Neural crest cell (in vitro differentiated cells): Measurements from ENCODE around the gene OR10H5. TPM values are rescaled to one million over a fixed set of nuclear protein-coding genes. Genes with fewer than 3 reads are reported as not detected.
"Not testable (repeated sequence)": the region's sequence is repeated elsewhere in the genome, so short reads cannot be mapped to it uniquely, and the experiment has no call there.

Source experiments
- DNase-seq: peaks from one replicate; pipeline ENCODE4 v3.0.0; 2021; ENCODE audit warnings: low read depth, mixed read lengths, low spot score
- H3K27ac Mint-ChIP-seq: one replicate; pipeline ENCODE4 v1.8.0; 2021; ENCODE audit warnings: mild to moderate bottlenecking, mixed read lengths; ENCODE audit not compliant: unreplicated experiment
- H3K27me3 Mint-ChIP-seq: 2 replicates; pipeline ENCODE4 v1.8.0; 2021; ENCODE audit warnings: low read depth, mild to moderate bottlenecking, mixed read lengths
- H3K36me3 Mint-ChIP-seq: 2 replicates; pipeline ENCODE4 v1.8.0; 2021; ENCODE audit warnings: low read depth, mild to moderate bottlenecking, mixed read lengths
- H3K4me1 Mint-ChIP-seq: 2 replicates; pipeline ENCODE4 v1.8.0; 2021; ENCODE audit warnings: mixed read lengths
- H3K4me3 Mint-ChIP-seq: one replicate; pipeline ENCODE4 v1.8.0; 2021; ENCODE audit warnings: mild to moderate bottlenecking, mixed read lengths
- H3K9me3 Mint-ChIP-seq: 2 replicates; pipeline ENCODE4 v1.8.0; 2021; ENCODE audit warnings: mixed read lengths
- total RNA-seq: library from RNA; stranded (reverse); gene quantifications from 2 replicates; pipeline ENCODE4 v1.2.1, GENCODE V29; 2021
- TF ChIP-seq, protein P1 (sequence below): fragments of 200-600 bp; sonication (generic); conservative IDR thresholded peaks from 2 replicates; pipeline ENCODE4 v1.5.0; 2021; ENCODE audit warnings: antibody characterized with exemption, mild to moderate bottlenecking

OR10H5 gene
- total RNA-seq, 1 donor from 2014 or later = not detected

DNA sequence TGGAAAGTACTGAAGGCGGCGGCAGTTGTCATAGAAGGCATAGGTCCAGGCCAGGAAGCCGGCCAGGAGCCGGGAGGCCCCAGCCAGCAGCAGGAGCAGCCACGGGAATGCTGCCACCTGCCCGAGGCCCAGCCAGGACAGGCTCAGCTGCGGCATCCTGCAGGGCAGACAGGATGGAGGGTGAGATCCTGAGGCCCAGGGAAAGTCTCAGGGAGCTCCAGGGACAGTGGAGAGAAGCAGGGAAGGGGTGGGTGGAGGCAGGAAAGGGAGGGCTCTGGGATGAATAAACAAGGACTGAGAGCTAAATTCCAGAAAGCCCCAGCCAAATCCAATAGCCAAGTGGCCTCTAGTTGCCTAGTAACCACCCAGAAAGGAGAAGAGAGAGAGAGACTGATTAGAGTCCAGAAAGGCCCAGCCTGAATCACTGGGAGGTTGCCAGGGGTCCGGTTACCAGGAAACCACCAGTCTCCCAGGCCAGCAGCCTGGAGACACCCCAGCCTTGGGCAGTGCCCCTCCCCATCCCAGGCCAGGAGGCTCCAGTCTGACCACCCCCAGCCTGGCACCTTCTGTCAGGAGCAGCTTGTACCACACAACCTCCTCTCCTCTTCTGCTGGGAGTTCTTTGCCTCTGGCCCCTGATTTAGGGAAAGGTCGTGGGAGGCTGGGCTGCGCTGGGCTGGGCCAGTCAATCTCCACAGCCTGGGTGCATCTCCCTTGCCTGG lies 7.5 kb upstream of the OR10H5 start:
- H3K4me3 Mint-ChIP-seq = no peak overlapping the region
- H3K27ac Mint-ChIP-seq = no peak overlapping the region
- TF ChIP-seq, protein P1, sequence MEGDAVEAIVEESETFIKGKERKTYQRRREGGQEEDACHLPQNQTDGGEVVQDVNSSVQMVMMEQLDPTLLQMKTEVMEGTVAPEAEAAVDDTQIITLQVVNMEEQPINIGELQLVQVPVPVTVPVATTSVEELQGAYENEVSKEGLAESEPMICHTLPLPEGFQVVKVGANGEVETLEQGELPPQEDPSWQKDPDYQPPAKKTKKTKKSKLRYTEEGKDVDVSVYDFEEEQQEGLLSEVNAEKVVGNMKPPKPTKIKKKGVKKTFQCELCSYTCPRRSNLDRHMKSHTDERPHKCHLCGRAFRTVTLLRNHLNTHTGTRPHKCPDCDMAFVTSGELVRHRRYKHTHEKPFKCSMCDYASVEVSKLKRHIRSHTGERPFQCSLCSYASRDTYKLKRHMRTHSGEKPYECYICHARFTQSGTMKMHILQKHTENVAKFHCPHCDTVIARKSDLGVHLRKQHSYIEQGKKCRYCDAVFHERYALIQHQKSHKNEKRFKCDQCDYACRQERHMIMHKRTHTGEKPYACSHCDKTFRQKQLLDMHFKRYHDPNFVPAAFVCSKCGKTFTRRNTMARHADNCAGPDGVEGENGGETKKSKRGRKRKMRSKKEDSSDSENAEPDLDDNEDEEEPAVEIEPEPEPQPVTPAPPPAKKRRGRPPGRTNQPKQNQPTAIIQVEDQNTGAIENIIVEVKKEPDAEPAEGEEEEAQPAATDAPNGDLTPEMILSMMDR = no peak
- H3K36me3 Mint-ChIP-seq = peaks cover 3% of the 10 kb centered on the region
- peaks cover 10% of the 10 kb centered on the region for H3K9me3 Mint-ChIP-seq
- H3K4me1 Mint-ChIP-seq = no peaks in the 10 kb centered on the region
- H3K27me3 Mint-ChIP-seq = no peaks in the 10 kb centered on the region
- no peak for DNase-seq

DNA sequence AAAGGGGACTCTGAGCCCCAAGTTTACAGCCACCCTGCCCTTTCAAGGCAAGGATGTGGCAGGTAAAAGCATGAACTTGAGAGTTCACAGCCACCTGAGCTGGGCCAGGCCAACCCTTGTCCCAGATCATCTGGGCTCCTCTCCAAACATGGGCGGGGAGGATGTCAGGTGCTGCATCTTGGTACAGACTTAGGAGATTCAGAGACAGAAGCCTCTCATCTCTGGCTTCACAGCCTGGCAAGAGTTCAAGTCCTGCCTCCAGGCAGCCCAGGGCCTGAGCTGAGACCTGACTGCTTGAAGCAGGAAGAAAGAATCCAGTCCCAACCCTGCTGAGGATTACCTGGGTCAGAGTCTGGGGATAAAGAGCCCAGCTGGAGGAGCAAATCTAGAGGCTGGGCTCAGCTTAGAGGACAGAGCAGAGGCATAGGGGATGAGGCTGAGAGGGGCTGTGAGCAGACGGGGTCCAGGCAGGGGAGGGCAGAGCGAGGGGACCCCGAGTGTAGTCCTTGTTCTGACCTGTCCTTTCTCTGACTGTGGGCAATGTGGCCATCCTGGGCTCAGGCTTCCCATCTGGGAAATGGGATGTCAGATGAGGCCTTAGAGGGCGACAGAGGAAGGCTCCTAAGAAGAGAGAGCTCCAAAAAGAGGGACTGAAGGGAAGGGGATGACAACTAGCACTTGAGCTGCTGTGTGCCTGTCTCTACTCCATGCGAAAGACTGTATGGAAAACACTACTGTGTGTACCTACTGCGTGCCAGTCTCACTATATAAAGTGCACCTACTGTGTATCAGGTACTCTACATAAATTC lies 6.6 kb upstream of the OR10H5 start:
- Mint-ChIP-seq H3K36me3 (peaks cover 3% of the 10 kb centered on the region), H3K4me1 (no peaks in the 10 kb centered on the region), H3K27ac (no peak overlapping the region), H3K9me3 (peaks cover 8% of the 10 kb centered on the region), H3K27me3 (no peaks in the 10 kb centered on the region), H3K4me3 (no peak overlapping the region)
- TF ChIP-seq, protein P1 = no peak
- no peak for DNase-seq

DNA sequence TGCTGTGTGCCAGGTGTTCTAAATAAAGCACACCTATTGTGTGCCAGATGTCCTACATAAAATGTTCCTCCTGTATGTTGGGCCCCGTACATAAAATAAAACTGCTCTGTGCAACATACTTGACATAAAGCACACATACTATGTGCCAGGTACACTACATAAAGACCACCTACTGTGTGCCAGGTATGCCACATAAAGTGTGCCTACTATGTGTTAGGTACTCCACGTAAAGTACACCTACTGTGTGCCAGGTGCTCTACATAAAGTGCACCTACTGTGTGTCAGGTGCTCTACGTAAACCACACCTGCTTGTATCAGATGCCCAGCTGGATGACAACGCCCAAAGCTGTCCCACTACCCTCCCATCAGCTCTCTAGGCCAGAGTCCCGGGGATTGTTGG lies 5.8 kb upstream of the OR10H5 start:
- DNase-seq = no peak
- H3K27me3 Mint-ChIP-seq = no peaks in the 10 kb centered on the region
- H3K27ac Mint-ChIP-seq = no peak overlapping the region
- H3K4me3 Mint-ChIP-seq = no peak overlapping the region
- TF ChIP-seq, protein P1 = no peak
- peaks cover 8% of the 10 kb centered on the region for H3K9me3 Mint-ChIP-seq
- H3K4me1 Mint-ChIP-seq = no peaks in the 10 kb centered on the region
- H3K36me3 Mint-ChIP-seq = peaks cover 3% of the 10 kb centered on the region

DNA sequence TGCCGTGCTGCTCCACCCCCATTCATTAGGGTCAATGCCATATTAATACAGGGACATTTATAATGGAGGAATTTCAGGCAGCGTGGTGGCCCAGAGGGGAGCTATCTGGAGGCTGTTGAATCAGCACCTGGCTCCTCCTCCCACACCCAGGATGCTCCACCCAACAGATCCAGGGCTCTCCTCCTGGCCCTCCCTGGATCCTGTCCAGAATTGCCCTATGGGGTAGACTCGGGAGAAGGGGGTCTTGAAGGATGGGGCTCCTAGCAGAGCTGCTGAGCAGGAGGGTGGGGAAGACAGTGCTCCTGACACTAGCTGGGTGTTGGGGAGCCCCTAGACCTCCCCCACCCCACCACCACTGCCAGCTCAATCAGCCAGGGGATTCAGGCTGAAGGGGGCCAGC lies 5.2 kb upstream of the OR10H5 start:
- Mint-ChIP-seq H3K36me3 (peaks cover 3% of the 10 kb centered on the region), H3K27me3 (no peaks in the 10 kb centered on the region), H3K27ac (no peak overlapping the region), H3K4me3 (no peak overlapping the region), H3K9me3 (peaks cover 8% of the 10 kb centered on the region), H3K4me1 (no peaks in the 10 kb centered on the region)
- TF ChIP-seq, protein P1 = no peak
- DNase-seq = no peak

DNA sequence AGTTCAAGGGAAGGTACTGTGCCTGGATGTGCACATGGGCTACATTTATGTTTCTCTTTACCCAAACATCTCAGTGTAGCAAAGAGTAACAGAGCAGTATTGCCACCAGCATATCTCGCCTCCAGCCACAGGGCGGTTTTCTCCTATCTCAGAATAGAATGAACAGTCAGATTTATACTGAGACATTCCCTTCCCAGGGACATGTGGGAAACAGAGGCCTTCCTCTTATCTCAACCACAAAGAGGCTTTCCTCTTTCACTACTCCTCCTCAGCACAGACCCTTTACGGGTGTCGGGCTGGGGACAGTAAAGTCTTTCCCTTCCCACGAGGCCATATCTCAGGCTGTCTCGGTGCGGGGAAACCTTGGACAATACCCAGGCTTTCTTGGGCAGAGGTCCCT lies 4.6 kb upstream of the OR10H5 start:
- H3K9me3 Mint-ChIP-seq, H3K27ac Mint-ChIP-seq, H3K36me3 Mint-ChIP-seq, H3K4me3 Mint-ChIP-seq, H3K4me1 Mint-ChIP-seq, H3K27me3 Mint-ChIP-seq, DNase-seq: not testable (repeated sequence)
